Fibroblast of lung (primary cell): ENCODE data around the gene CCNB1.

Experiments used
- EZH2 ChIP-seq: IDR thresholded peaks from 2 replicates; pipeline ENCODE4 v1.5.1; 2012; ENCODE audit warnings: low read length, control low read depth, mild to moderate bottlenecking; ENCODE audit errors: missing control alignments
- TF ChIP-seq, protein P1 (sequence below), 2 donors: IDR thresholded peaks in 1 of 2; conservative IDR thresholded peaks in 1 of 2; 1 replicate in 1 of 2; 2 replicates in 1 of 2; pipeline ENCODE4 v1.5.1; 2011 to 2012; ENCODE audit warnings: low read length in 2 of 2, control low read depth in 1 of 2, inconsistent platforms in 1 of 2, low read depth in 1 of 2, mild to moderate bottlenecking in 1 of 2

DNA sequence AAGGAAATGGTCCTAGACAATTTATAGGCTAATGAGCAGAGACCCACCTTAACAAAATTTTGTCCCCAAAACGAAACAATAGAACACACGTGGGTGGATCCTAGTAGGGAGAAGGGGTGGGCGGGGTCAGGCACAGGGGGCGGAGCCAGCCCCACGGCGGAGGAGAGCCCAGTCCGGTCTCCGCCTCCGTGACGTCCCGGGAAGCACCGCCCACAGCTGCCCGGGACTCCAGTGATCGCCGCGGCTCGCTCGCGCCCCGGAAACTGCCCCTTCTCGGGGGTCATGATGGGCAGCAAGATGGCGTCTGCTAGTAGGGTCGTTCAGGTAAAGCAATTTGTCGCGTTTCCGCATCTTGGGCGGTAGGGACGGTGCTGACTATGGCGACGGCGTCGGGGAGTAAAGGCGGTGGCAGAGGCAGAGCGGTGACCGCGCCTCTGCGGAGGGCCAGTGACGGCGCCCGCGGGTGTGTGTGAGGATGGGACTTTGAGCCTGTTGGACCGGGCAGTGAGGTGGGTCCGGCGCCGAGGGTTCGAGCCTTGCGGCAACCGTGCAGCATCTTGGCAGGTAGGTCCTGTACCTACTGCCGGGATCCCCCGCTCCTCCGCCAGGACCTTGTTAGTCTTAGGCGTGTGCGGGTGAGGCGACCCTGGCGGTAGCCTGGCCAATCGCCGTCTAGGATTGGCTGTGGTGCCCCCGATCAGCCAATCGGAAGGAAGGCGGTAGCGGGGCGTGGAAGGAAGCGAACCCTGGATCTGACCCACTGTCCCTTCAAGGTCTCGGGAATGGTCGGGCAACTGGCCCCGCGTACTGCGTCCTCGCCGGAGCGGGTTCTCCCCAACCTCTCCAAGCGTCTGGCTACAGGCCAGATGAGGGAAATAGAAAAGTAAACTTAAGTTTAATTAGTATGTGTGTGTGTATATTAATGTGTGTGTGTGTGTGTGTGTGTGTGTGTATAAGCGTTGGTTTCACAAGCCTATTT is 50.9 kb downstream of the CCNB1 start:
- TF ChIP-seq, protein P1, sequence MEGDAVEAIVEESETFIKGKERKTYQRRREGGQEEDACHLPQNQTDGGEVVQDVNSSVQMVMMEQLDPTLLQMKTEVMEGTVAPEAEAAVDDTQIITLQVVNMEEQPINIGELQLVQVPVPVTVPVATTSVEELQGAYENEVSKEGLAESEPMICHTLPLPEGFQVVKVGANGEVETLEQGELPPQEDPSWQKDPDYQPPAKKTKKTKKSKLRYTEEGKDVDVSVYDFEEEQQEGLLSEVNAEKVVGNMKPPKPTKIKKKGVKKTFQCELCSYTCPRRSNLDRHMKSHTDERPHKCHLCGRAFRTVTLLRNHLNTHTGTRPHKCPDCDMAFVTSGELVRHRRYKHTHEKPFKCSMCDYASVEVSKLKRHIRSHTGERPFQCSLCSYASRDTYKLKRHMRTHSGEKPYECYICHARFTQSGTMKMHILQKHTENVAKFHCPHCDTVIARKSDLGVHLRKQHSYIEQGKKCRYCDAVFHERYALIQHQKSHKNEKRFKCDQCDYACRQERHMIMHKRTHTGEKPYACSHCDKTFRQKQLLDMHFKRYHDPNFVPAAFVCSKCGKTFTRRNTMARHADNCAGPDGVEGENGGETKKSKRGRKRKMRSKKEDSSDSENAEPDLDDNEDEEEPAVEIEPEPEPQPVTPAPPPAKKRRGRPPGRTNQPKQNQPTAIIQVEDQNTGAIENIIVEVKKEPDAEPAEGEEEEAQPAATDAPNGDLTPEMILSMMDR (conservative IDR thresholded peaks at IDR 0.05 in 1 of 2, IDR thresholded peaks at IDR 0.05 in 1 of 2; ENCODE audit: low read depth in 1 of 2, low read length in 2 of 2), result peak; percentile 5 to 20
- TF ChIP-seq EZH2, result no peak
